GM20000 (cell line): ENCODE results near the gene ZNF789.
"Not testable (repeated sequence)": the region's sequence is repeated elsewhere in the genome, so short reads cannot be mapped to it uniquely, and the experiment has no call there.

Experiments
- DNase-seq: peaks from one replicate; pipeline ENCODE4 v3.0.0; 2012; ENCODE audit warnings: low spot score
- TF ChIP-seq, protein P1 (sequence below): IDR thresholded peaks from 2 replicates; pipeline ENCODE4 v1.5.1; 2012; ENCODE audit warnings: mild to moderate bottlenecking, control low read depth; ENCODE audit errors: extremely low read depth, missing control alignments

The ZNF789 gene

DNA sequence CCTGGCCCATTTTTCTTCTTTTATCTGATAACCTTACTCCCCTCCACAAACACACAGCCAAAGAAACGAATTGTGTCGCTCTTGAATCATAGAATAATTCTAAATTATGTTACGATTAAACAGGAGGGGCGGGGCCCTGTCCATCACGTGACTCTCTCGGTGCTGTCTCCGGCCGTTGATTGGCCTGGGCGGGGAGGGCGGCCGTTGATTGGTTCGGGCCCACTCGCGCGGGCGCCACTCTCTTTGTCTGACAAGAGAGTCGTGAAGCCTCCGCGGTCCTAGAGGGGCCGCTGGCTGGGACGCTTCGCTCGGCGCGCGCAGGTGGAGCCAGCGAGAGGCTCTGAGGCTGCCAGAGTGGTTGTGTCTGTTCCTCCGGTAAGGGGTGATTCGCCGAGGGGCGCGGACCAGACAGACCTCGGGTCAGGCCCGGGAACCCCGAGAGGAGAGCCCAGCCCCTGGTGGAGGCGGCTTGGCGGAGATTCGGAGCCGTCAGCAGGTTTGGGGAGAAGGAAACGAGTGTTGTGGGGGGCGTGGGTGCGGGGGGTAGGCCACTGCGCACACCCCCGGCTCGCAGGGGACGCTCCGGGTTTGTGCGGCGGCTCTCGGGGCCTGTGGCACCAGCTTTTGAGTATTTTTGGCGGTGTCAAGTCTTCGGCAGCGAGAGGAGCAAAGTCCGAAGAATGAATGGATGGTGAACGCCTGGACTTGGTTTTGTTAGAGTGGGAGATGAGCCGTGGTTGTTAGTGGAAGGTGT, at the start of gene ZNF789:
Gene ZNF789 (plus strand): TSS at position 330 of the 754 bp plus-strand sequence. CDS start 3,567 bp downstream, outside the sequence.
- peak; percentile 98 for DNase-seq
- TF ChIP-seq, protein P1, sequence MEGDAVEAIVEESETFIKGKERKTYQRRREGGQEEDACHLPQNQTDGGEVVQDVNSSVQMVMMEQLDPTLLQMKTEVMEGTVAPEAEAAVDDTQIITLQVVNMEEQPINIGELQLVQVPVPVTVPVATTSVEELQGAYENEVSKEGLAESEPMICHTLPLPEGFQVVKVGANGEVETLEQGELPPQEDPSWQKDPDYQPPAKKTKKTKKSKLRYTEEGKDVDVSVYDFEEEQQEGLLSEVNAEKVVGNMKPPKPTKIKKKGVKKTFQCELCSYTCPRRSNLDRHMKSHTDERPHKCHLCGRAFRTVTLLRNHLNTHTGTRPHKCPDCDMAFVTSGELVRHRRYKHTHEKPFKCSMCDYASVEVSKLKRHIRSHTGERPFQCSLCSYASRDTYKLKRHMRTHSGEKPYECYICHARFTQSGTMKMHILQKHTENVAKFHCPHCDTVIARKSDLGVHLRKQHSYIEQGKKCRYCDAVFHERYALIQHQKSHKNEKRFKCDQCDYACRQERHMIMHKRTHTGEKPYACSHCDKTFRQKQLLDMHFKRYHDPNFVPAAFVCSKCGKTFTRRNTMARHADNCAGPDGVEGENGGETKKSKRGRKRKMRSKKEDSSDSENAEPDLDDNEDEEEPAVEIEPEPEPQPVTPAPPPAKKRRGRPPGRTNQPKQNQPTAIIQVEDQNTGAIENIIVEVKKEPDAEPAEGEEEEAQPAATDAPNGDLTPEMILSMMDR = no peak

DNA sequence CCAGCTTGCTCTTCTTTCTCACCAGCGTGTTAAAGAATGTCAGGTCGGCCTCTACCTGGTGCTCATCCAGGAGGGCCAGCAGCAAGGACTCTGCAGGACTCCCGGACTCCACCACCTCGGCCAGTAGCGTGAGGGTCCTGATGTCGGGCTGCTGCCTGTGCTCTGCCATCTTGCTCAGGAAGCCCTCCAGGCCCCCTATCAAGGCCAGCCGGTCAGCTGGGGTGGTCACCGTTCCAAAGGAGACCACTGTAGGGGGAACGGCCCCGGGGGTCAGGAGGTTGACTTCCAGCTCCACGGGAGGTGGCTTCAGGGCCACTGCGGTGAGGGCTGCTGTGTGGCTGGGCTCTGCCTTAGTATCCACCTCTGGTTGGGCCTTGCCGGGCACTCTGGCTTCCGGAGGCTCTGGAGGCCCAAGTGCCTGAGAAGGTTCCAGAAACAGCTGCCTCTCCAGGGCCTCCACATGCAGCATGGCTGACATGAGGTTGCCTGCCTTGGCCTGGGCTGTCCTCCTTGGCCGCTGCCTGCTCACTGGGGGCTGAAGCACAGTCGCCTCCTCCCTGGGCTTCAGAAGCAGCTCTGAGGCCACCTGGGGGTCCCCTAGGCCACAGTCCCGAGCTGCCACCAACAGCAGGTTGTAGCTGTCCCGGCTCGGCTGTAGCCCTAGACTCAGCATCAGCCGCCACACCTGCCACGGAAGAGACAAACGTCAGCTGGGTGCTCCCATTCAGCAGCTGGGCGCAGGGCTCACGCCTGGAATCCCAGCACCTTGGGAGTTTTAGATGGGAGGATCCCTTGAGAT, 47.6 kb upstream of the ZNF789 start:
- DNase-seq = no peak
- TF ChIP-seq, protein P1 = no peak

DNA sequence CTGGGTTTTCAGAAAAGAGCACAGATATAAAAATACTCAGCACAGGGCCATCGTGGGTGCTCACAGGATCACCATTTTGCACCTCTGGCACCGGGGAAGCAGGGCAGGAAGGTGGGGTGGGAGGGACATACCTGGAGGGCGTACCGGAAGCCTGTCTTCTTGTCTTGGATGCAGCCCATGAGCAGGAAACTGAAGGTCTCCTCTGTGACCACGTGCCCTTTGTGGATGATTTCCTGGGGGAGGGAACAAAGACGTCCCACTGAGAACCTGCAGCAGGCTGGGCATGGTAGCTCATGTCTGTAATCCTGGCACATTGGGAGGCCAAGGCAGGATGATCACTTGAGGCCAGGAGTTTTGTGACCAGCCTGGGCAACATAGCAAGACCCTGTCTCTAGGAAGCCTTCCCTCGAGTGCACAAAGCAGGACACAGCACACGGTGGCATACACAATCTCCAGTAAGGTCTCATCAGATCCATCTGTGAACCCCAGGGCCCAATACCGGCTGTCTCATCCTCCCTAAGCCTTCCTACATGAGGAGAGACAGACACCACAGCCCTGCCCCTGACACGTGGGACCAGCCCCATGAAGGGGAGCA, 43.6 kb upstream of the ZNF789 start:
- TF ChIP-seq, protein P1 = no peak
- DNase-seq = no peak

DNA sequence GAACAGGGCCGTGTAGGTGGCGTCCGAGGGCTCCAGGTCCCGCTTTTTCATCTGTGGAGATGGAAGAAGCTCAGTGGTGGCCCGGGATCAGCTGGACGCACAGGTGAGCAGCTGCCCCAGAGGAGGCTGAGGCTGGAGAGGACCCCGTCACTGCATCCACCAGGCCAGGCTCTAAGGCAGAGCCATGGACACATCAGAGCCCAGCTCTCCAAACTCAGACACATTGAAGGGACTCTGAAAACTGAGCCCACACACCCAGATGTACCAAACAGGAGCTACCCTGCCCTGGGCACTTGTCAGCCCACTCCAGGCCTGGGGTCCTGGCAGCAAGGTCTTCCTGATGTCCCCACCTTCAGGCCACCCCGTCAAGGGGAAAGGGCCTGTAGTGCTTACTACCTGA, 42.9 kb upstream of the ZNF789 start:
- DNase-seq = no peak
- TF ChIP-seq, protein P1 = no peak

DNA sequence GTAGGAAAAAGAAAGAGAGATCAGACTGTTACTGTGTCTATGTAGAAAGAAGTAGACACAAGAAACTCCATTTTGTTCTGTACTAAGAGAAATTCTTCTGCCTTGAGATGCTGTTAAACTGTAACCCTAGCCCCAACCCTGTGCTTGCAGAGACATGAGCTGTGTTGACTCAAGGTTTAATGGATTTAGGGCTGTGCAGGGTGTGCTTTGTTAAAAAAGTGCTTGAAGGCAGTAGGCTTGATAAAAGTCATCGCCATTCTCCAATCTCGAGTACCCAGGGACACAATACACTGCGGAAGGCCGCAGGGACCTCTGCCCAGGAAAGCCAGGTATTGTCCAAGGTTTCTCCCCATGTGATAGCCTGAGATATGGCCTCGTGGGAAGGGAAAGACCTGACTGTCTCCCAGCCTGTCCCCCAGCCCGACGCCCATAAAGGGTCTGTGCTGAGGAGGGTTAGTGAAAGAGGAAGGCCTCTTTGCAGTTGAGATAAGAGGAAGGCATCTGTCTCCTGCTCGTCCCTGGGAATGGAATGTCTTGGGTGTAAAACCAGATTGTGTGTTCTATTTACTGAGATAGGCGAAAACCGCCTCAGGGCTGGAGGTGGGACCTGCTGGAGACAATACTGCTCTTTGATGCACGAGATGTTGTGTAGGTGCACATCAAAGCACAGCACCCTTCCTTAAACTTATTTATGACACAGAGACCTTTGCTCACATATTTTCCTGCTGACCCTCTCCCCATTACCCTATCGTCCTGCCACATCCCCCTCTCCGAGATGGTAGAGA, 40.7 kb upstream of the ZNF789 start:
- DNase-seq = not testable (repeated sequence)

DNA sequence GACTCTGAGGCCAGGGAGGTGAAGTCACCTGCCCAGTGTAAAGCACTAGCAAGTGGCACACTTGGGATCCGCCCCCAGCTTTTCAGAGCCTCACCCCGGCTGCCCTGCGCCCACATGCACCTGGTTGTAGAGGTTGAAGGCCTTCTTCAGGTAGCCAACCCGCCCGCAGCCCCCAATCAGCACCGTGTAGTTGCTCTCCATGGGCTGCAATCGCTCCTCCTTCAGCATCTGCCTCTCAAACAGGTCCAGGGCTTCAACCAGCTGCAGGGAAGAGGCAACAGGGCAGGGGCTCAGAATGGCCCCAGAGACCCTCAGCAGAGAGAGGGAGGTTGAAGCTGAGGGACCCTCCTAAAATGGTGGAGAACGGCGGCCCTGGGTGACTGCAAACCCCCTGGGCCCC, 39.5 kb upstream of the ZNF789 start:
- no peak for DNase-seq
- TF ChIP-seq, protein P1 = no peak

DNA sequence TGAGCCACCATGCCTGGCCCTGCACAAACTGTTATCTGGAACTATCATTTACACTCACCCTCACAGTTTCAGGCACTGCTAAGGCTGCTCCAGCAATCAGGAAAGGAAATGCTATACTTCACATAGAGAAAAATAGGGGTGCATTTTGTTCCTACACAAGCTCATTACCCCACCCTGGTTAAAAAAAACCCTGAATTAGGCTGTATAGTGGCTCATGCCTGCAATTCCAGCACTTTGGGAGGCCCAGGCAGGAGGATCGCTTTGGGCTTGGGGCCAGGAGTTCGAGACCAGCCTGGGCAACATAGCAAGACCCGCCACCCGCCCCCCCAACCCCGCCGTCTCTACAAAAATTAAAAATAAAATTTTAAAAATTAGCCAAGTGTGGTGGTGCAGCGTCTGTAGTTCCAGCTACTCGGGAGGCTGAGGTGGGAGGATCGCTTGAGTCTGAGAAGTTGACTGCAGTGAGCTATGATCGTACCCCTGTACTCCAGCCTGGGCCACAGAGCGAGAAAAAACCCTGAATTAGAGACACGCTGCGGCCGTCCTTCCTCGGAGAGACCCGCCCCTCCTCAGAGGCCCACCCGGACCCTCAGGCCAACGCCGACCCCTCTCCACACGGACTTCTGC, 34.6 kb upstream of the ZNF789 start:
- TF ChIP-seq, protein P1 = no peak
- DNase-seq = no peak
